ENCODE measurements around the gene KRT85.

DNA sequence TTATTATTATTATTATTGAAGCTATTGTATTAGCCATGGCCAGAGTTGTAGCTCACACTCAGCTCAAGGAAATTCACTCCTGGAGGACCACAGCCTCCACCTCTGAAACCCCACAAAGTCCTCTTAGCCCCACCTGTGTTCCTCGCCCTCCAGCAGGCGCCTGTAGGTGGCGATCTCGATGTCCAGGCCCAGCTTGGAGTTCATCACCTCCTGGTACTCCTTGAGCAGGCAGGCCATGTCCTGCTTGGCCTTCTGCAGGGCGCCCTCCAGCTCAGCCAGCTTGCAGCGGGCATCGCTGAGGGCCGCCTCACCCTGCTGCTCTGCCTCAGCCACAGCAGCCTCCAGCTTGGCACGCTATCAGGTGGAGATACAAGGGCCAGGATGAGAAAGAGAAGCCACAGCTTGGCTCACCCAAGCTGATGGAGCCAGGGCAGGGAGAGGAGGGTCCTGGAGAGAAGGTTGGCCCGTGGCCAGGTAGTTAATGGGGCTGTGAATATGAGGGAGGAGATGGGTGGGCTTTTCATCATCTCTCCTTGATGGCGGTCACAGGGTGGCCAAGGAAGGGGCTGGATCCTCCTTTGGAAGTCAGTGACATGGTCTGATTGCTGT is 5.1 kb downstream of the KRT85 start:
- TF ChIP-seq POLR2A (IDR thresholded peaks at IDR 0.05; ENCODE audit: low read depth, low read length) (no peak), TAF1 (IDR thresholded peaks at IDR 0.05; ENCODE audit: low read depth, low read length) (no peak)
